ENCODE results near the gene USF3. TPM values are rescaled to one million over a fixed set of nuclear protein-coding genes. Genes with fewer than 3 reads are reported as not detected.

Gene USF3
- total and polyA plus RNA-seq, 9 of the 15 experiments (the other 6 are each of a cell fraction or from before 2014, with no cell fraction given) = 1.4 to 6.9 (median 3.1) TPM

GRCh38 chr3:113696658-113697499, 437 bp upstream of the USF3 start (continued):
- TF ChIP-seq, protein P1, sequence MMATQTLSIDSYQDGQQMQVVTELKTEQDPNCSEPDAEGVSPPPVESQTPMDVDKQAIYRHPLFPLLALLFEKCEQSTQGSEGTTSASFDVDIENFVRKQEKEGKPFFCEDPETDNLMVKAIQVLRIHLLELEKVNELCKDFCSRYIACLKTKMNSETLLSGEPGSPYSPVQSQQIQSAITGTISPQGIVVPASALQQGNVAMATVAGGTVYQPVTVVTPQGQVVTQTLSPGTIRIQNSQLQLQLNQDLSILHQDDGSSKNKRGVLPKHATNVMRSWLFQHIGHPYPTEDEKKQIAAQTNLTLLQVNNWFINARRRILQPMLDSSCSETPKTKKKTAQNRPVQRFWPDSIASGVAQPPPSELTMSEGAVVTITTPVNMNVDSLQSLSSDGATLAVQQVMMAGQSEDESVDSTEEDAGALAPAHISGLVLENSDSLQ (IDR thresholded peaks at IDR 0.05) = peak; percentile 99
- no peak for TF ChIP-seq CBX5 (IDR thresholded peaks at IDR 0.05; ENCODE audit: borderline replicate concordance, low read depth)
- peak; percentile 59 for TF ChIP-seq NFYB (IDR thresholded peaks at IDR 0.05; ENCODE audit: extremely low read depth, insufficient read length)
- no peak for TF ChIP-seq ATF6 (CRISPR knock-in tag; IDR thresholded peaks at IDR 0.05)
- TF ChIP-seq CEBPG (CRISPR knock-in tag; IDR thresholded peaks at IDR 0.05) = no peak
- TF ChIP-seq CEBPG (tag; conservative IDR thresholded peaks at IDR 0.05 in 1 of 2, IDR thresholded peaks at IDR 0.05 in 1 of 2) = no peak
- peak; percentile 83 for TF ChIP-seq SP2 (IDR thresholded peaks at IDR 0.05; ENCODE audit: extremely low read depth, low read depth, low read length, poor library complexity, severe bottlenecking)
- 0 out of 2 replicates have a peak, but pooled peaks have one; percentile 16 for TF ChIP-seq JUND (IDR thresholded peaks at IDR 0.05; ENCODE audit: borderline replicate concordance, low read depth, low read length)
- TF ChIP-seq JUND (tag; IDR thresholded peaks at IDR 0.05; ENCODE audit: borderline replicate concordance, low read depth, low read length) = no peak
- TF ChIP-seq JUN (IDR thresholded peaks at IDR 0.05; ENCODE audit: borderline replicate concordance, low read depth, low read length) = no peak
- no peak for TF ChIP-seq JUN (CRISPR knock-in tag; IDR thresholded peaks at IDR 0.05; ENCODE audit: borderline replicate concordance)
- TF ChIP-seq HDAC8 (tag; IDR thresholded peaks at IDR 0.05) = no peak
- TF ChIP-seq NR2C2 (CRISPR knock-in tag; IDR thresholded peaks at IDR 0.05) = no peak
- peak; percentile 38; the same call in 1 of the 2 replicates for TF ChIP-seq NR2C2 (tag; IDR thresholded peaks at IDR 0.05)
- 0 out of 2 replicates have a peak, but pooled peaks have one; percentile 21 for TF ChIP-seq DIDO1 (tag; IDR thresholded peaks at IDR 0.05; ENCODE audit: low read depth)
- peak in 1 of 3 experiments; percentile 11; a peak in 1 of 6 replicates for TF ChIP-seq CTCF (IDR thresholded peaks at IDR 0.05 in 2 of 3, conservative IDR thresholded peaks at IDR 0.05 in 1 of 3; ENCODE audit: insufficient read depth in 2 of 3, low read depth in 1 of 3, low read length in 3 of 3)
- TF ChIP-seq CREB1 (IDR thresholded peaks at IDR 0.05) = peak; percentile 73
- TF ChIP-seq CREB1 (CRISPR knock-in tag; IDR thresholded peaks at IDR 0.05) = peak; percentile 67
- no peak for TF ChIP-seq ZNF282 (CRISPR knock-in tag; IDR thresholded peaks at IDR 0.05)
- peak; percentile 70; the same call in 1 of the 2 replicates for TF ChIP-seq ELF2 (CRISPR knock-in tag; IDR thresholded peaks at IDR 0.05)
- no peak for TF ChIP-seq PHF21A (IDR thresholded peaks at IDR 0.05; ENCODE audit: borderline replicate concordance, low read depth)
- TF ChIP-seq ELF1 (tag; IDR thresholded peaks at IDR 0.05) = peak; percentile 87
